NT2/D1 (cell line): ENCODE data around the gene DAPK1.

ENCODE experiments used
- SUZ12 ChIP-seq: IDR thresholded peaks from 2 replicates; pipeline ENCODE4 v1.6.1; 2011; ENCODE audit not compliant: insufficient read length, insufficient read depth; ENCODE audit errors: extremely low read depth
- YY1 ChIP-seq: IDR thresholded peaks from 2 replicates; pipeline ENCODE4 v1.6.1; 2011; ENCODE audit not compliant: insufficient read length, insufficient read depth
- ZNF274 ChIP-seq: IDR thresholded peaks from 2 replicates; pipeline ENCODE4 v1.6.1; 2011; ENCODE audit warnings: mild to moderate bottlenecking, low read depth, low read length

DNA sequence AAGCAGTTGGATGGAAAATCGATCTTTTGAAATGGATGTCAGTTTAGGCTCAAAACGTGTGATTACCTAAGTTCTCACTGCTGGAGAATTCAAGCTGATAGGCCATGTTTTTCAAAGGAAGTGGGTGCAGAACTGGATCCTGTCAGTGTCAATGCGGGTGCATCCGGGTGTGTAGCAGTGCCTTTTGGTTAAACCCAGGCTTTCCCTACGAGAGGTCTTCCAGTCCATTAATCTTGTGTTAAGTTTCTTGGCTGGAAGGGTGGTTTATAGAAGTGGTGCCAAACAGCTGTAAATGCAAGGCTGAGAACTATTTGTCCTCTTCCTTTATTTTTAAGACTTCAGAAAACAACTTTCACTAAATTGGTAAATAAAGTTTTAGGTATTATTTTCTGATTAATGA, 71.9 kb downstream of the DAPK1 start:
- no peak for TF ChIP-seq SUZ12
- TF ChIP-seq YY1, result no peak
- TF ChIP-seq ZNF274, result no peak
